HG03520 (cell line): ENCODE results near the gene LLGL2.
"Not testable (repeated sequence)": the region's sequence is repeated elsewhere in the genome, so short reads cannot be mapped to it uniquely, and the experiment has no call there.

Source experiments
- ATAC-seq: cut with Tn5 transposase; IDR thresholded peaks from one replicate; pipeline ENCODE4 v1.9.1; 2021; ENCODE audit warnings: mild to moderate bottlenecking, moderate library complexity; ENCODE audit not compliant: unreplicated experiment

Gene LLGL2

DNA sequence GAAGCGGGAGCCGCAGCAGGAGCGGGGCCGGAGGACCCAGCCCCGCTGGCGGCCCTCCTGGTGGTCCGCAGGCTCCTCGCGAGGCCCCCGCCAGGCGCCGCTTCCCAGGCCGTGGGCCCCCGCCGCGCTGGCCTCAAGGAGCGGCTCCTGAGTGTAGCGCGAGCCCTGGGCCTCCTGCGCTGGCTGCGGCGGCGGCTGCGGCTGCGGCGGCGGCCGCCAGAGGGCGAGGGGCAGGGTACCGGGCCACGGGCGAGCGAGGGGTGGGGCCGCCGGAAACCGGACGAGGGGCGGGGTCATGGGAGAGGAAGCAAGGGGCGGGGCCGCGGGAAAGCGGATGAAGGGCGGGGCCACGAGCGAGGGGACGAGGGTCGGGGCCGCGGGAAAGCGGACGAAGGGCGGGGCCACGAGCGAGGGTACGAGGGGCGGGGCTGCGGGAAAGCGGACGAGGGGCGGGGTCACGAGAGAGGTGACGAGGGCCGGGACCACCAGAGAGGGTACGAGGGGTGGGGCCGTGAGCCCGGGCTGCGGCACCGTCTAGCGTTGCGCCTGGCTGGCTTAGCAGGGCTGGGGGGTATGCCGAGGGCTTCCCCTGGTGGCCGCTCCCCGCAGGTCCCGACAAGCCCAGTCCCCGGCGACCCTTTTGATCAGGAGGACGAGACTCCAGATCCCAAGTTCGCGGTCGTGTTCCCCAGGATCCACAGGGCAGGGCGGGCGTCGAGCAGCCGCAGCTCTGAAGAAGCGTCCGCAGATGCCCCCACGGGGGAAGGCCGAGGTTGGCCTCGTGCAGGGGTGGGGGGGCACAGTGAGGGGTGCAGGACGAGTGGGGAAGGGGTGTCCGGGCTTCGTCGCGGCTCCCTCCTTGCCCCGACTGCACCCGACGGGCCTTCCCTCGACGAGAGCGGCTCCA lies 63.8 kb downstream of the LLGL2 start:
- peak; percentile 71 for ATAC-seq

DNA sequence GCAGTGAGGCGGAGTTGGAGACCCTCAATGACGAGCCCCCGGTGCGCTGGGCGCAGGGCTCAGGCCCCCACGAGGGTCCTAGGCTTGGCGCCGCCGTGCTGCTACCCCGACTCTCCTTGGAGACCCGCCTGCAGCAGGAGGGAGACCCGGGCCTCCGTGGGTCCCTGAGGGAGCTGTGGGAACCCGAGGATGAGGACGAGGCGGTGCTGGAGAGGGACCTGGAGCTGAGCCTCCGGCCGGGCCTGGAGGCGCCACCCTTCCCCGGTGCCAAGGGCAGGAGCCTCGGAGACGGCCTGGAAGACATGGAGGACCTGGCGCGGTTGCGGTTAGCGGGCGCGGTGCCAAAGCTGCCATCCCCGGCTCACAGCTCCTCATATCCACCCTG lies 64.4 kb downstream of the LLGL2 start:
- ATAC-seq = no peak

- ATAC-seq = no peak
Observed at GRCh38 chr17:75590314-75590761, 64.8 kb downstream of the LLGL2 start.

GRCh38 chr17:75590849-75591721 lies 65.6 kb downstream of the LLGL2 start:
- no peak for ATAC-seq

DNA sequence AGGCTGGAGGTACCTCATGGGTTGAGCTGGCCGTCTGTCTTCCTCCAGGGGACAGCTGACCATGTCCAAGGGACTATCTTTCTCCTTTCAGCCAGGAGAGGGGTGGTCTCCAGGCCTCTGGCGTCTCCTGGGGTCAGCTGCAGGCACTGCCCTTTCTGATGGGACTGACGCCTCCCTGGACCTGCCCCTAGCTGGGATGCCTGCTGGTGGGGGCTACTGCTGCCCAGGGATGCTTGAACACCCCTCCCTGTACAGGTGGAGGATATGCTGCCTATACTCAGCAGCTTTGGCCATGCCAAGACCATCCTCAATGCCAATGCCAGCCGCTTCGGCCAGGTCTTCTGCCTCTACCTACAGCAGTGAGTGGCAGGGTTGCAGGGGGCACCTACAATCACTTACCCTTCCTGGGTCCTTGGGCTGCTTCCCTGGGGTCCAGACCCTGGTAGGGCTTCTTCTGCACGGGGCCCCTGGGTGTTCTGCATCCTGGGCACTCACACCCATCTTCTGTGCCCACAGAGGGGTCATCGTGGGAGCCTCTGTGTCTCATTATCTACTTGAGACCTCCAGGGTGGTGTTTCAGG lies 66.3 kb downstream of the LLGL2 start:
- ATAC-seq = no peak

DNA sequence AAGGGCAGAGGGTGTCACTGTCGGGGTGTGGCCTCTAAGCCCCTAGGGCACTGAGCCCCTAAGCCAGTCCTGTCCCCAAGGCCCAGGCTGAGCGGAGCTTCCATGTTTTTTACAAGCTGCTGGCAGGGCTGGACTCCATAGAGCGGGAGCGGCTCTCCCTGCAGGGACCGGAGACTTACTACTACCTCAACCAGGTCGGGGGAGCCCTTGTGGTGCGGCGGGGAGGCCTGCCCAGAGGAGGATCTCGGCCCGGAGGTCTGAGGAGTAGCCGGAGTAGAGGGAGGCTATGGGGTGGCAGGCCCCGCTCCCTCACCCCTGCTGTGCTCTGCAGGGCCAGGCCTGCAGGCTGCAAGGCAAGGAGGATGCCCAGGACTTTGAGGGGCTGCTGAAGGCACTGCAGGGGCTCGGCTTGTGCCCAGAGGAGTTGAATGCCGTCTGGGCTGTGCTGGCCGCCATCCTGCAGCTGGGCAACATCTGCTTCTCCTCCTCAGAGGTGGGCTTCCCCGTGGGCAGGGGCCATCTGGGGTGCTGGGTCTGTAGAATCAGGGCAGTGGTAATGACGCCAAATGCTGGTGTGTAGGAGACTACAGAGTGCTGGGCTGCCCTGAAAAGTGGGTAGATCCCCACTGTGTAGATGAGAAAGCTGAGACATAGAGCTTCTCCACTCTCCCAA lies 67.0 kb downstream of the LLGL2 start:
- no peak for ATAC-seq

DNA sequence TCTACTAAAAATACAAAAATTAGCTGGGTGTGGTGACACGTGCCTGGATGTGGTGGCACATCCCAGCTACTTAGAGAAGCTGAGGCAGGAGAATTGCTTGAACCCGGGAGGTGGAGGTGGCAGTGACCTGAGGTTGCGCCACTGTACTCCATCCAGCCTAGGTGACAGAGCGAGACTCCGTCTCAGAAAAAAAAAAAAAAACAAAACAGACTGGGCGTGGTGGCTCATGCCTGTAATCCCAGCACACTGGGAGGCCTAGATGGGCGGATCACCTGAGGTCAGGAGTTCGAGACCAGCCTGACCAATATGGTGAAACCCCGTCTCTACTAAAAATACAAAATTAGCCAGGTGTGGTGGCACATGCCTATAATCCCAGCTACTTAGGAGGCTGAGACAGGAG lies 67.9 kb downstream of the LLGL2 start:
- not testable (repeated sequence) for ATAC-seq

DNA sequence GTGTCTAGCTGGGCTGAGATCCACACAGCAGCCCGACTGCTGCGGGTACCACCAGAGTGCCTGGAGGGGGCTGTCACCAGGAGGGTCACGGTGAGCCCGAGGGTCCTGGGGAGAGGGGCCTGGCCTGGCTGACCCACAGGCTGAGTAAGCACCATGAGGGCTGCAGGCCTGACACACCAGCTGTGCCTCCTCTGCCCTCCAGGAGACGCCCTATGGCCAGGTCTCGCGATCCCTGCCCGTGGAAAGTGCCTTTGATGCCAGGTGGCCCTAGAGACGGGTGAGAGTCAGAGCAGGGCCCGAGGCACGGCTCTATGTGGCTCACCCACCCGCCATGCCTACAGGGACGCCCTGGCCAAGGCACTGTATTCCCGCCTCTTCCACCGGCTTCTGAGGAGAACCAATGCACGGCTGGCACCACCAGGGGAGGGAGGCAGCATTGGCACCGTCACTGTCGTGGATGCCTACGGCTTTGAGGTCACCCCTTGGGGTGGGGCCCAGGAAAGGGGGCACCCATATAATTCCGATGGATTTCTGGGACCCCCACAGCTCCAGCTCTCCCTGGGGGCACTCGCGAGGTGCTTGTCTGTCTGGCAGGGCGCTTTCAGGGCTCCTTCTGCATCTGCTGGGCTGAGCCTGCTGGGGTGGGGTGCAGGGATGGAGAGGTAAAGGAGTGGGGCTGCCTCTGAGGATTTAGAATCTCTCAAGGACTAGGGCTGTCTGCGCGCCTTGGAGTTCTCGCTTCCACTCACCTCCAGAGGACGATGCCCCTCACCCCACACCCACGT lies 69.2 kb downstream of the LLGL2 start:
- ATAC-seq = no peak

DNA sequence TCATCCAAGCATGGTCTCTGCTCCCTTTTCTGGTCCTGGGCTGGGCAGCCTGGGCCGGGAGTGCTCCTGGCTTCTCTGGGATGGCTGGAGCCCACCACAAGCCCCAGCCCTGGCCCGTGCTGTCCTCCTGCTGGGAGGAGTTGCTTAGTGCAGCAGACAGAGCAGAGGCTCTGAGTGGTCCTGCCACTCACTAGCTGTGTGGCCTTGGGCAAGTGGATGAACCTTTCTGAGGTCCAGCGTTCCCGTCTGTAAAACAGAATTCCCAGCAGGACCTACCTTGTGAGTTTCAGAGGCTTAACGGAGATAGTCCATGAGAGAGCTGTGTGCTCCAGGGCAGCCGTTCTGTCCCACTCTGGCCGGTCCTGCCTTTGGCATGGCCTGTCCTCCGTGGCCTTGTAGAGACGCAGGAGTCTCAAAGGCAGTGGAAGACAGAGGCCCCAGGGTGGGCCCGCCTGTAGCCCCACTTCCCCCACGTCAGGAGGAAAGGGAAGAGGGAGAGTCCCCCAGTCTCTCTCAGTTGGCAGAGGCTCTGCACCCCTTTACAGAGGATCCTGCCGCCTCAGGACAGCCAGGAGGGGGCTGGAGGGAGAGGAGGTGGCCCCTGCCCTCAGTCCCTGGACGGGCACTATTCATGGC lies 69.9 kb downstream of the LLGL2 start:
- ATAC-seq = no peak

DNA sequence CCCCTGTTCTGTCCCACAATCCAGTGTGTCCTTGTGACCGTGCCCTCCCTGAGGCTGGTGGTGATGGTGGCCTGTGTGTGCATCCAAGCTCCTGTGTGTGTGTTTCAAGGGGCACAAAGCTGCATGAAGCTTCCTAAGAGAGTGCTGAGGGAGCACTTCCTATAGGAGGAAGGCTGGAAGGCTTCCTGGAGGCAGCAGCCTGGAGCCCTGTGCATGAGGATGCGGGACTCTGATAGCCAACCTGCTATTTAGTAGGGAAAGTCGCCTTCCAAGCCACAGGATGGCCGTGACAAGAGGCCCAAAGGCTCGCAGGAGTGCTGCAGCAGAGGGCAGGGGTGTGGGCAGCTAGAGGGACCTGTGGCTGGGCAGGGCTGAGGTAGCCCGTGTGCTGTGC lies 70.4 kb downstream of the LLGL2 start:
- ATAC-seq = no peak

GRCh38 chr17:75596320-75597087 lies 71.0 kb downstream of the LLGL2 start:
- no peak for ATAC-seq

- no peak for ATAC-seq
Observed at GRCh38 chr17:75601057-75601987, 75.8 kb downstream of the LLGL2 start.

DNA sequence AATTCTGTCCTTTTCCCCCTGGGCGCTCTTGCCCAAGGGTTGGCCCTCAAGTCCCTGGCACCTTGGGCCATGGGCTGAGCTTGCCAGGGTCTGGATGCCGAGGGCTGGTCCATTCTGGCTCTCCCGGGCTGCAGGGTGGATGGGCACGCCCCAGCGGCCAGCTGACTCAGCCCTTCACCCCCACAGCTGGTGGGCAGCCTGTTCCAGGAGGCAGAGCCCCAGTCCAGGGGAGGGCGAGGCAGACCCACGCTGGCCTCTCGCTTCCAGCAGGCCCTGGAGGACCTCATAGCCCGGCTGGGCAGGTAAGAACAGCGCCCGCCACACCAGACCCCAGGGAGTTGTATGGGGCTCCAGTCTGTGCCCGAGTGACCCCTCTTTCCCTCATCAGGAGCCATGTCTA lies 77.1 kb downstream of the LLGL2 start:
- ATAC-seq = no peak

GRCh38 chr17:75603123-75603522 lies 77.6 kb downstream of the LLGL2 start:
- ATAC-seq = no peak

GRCh38 chr17:75604034-75604695 lies 78.7 kb downstream of the LLGL2 start:
- ATAC-seq = no peak

GRCh38 chr17:75605790-75606189 lies 80.3 kb downstream of the LLGL2 start:
- no peak for ATAC-seq

DNA sequence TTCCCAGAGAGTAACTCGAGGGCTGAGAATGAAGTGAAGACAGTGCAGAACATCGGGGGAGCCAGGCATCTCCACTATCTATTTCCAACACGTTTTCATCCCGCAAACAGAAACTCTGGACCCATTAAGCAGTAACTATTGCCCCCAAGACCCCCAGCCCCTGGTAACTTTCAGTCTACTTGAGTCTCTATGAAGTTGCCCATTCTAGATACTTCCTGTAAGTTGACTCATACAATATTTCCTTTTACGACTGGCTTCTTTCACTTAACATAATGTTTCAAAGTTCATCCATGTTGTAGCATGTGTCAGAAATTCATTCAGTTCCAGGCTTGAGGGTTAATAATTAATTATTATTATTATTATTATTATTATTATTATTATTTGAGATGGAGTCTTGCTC lies 81.6 kb downstream of the LLGL2 start:
- no peak for ATAC-seq
